ENCODE results near the gene EVX2. TPM values are rescaled to one million over a fixed set of nuclear protein-coding genes. Genes with fewer than 3 reads are reported as not detected.
A peak's percentile ranks its signal among the peaks of the same experiment; 100 is the strongest.

The EVX2 gene
- total and polyA plus RNA-seq, 2 donors (not counting 1 experiment from before 2014, with no cell fraction given), result not detected

GRCh38 chr2:176096986-176097819, 13.4 kb upstream of the EVX2 start:
- Mint-ChIP-seq H3K9me3 (ENCODE audit: insufficient read depth) (no peaks in the 10 kb centered on the region), H3K4me1 (peaks cover 24% of the 10 kb centered on the region), H3K27me3 (peaks cover 74% of the 10 kb centered on the region), H3K27ac (peak overlapping the region; percentile 6), H3K4me3 (peak overlapping the region; percentile 75)
- TF ChIP-seq CTCF (IDR thresholded peaks at IDR 0.05) (peak; percentile 76), EZH2 (IDR thresholded peaks at IDR 0.05; ENCODE audit: borderline replicate concordance, insufficient read depth, low read depth, low read length, poor library complexity, severe bottlenecking) (no peak)
- Histone ChIP-seq H3K27ac (ENCODE audit: low read length in 2 of 2) (no peak overlapping the region), H2AFZ (ENCODE audit: insufficient read depth, low read depth, low read length, poor library complexity, severe bottlenecking) (peak overlapping the region; percentile 57), H3K9me3 (ENCODE audit: control extremely low read depth in 1 of 3, control insufficient read depth in 2 of 3, insufficient read depth in 1 of 3, low read length in 2 of 3) (peaks cover 0 to 47% (median 6%) of the 10 kb centered on the region in 3 donors), H3K4me1 (ENCODE audit: control insufficient read depth in 2 of 2, insufficient read depth in 2 of 2, low read length in 2 of 2) (peaks cover 24 to 38% of the 10 kb centered on the region in 2 donors), H3K4me2 (replicated peaks; ENCODE audit: low read depth, low read length, poor library complexity, severe bottlenecking) (peak overlapping the region; percentile 69), H3K36me3 (replicated peaks in 1 of 2; ENCODE audit: control extremely low read depth in 1 of 2, control insufficient read depth in 1 of 2, extremely low read depth in 1 of 2, insufficient read depth in 2 of 2, low read length in 1 of 2) (no peaks in the 10 kb centered on the region), H4K20me1 (ENCODE audit: control insufficient read depth, insufficient read depth, low read length, poor library complexity, severe bottlenecking) (no peaks in the 10 kb centered on the region), H3K9ac (ENCODE audit: low read length) (peak overlapping the region; percentile 9), H3K79me2 (ENCODE audit: control insufficient read depth, insufficient read depth, low read length) (no peaks in the 10 kb centered on the region), H3K27me3 (replicated peaks in 1 of 4; ENCODE audit: control extremely low read depth in 1 of 4, control insufficient read depth in 3 of 4, insufficient read depth in 4 of 4, low read length in 3 of 4) (peaks cover 0 to 89% (median 73%) of the 10 kb centered on the region in 4 experiments), H3K4me3 (ENCODE audit: control extremely low read depth in 1 of 5, extremely low read depth in 1 of 5, insufficient read depth in 1 of 5, low read depth in 2 of 5, low read length in 4 of 5) (peak overlapping the region; percentile 4 to 42 (median 17))
- DNase-seq, result peak; percentile 71
- 4% methylated on average over 38 of the region's 45 CpGs for WGBS (ENCODE audit: insufficient coverage)
- ChIA-PET CTCF (interaction anchor here (0.6 to 4.7 kb wide), 16 partner anchors 11 to 1402 kb away, joined by 3 to 72 read pairs (median 4); partner anchors contain the start of genes EVX2 and HOXD3), POLR2A (no interaction called here)
- intact Hi-C loops (cut with micrococcal nuclease), result loop anchor here (10.0 kb wide), 1 partner anchor 1762 kb away; the partner anchor contains the start of gene SP9
- ATAC-seq (ENCODE audit: low read depth), result peak; percentile 65
